HEK293 (cell line): ENCODE results near the gene RBM19.
A peak's percentile ranks its signal among the peaks of the same experiment; 100 is the strongest.

Experiments
- GLIS1 ChIP-seq: fragments of 450-650 bp; formaldehyde crosslinking; IDR thresholded peaks from 2 replicates; pipeline ENCODE4 v1.5.1; 2016; ENCODE audit warnings: missing biosample characterization, missing genetic modification characterization
- HOXD13 ChIP-seq: sonication (generic); formaldehyde crosslinking; IDR thresholded peaks from 2 replicates; pipeline ENCODE4 v1.8.0; 2022; ENCODE audit warnings: missing genetic modification reagents, borderline replicate concordance
- KLF16 ChIP-seq: fragments of 450-650 bp; formaldehyde crosslinking; IDR thresholded peaks from 2 replicates; pipeline ENCODE4 v1.5.1; 2017; ENCODE audit warnings: missing biosample characterization, missing genetic modification characterization
- MYNN ChIP-seq: fragments of 450-650 bp; formaldehyde crosslinking; IDR thresholded peaks from 2 replicates; pipeline ENCODE4 v1.5.1; 2016; ENCODE audit warnings: missing biosample characterization, missing genetic modification characterization, borderline replicate concordance
- REST ChIP-seq: fragments of 450-650 bp; formaldehyde crosslinking; IDR thresholded peaks from 2 replicates; pipeline ENCODE4 v1.5.1; 2016; ENCODE audit warnings: missing biosample characterization, missing genetic modification characterization
- SCRT1 ChIP-seq: fragments of 450-650 bp; formaldehyde crosslinking; IDR thresholded peaks from 2 replicates; pipeline ENCODE4 v1.5.1; 2016; ENCODE audit warnings: missing biosample characterization, missing genetic modification characterization, borderline replicate concordance
- ZIC2 ChIP-seq: fragments of 450-650 bp; formaldehyde crosslinking; IDR thresholded peaks from 2 replicates; pipeline ENCODE4 v1.5.1; 2016; ENCODE audit warnings: missing biosample characterization, missing genetic modification characterization
- ZNF148 ChIP-seq: fragments of 450-650 bp; formaldehyde crosslinking; IDR thresholded peaks from 2 replicates; pipeline ENCODE4 v1.5.0; 2017; ENCODE audit warnings: missing biosample characterization, missing genetic modification characterization, borderline replicate concordance
- ZNF221 ChIP-seq: fragments of 450-650 bp; formaldehyde crosslinking; IDR thresholded peaks from 2 replicates; pipeline ENCODE4 v1.5.1; 2017; ENCODE audit warnings: missing biosample characterization, missing genetic modification characterization, borderline replicate concordance
- ZNF266 ChIP-seq: fragments of 450-650 bp; formaldehyde crosslinking; IDR thresholded peaks from 2 replicates; pipeline ENCODE4 v1.5.1; 2016; ENCODE audit warnings: missing biosample characterization, missing genetic modification characterization, low read depth
- ZNF274 ChIP-seq, 2 experiments: fragments of 200-500 bp in 1 of 2; fragments of 450-650 bp in 1 of 2; sonication (Bioruptor generic) in 1 of 2; formaldehyde crosslinking in 1 of 2; IDR thresholded peaks; 2 replicates each; pipeline versions ENCODE4 v1.5.1 to v1.6.1; 2014 to 2016; ENCODE audit warnings: borderline replicate concordance in 1 of 2, inconsistent platforms in 1 of 2, low read length in 1 of 2, missing biosample characterization in 1 of 2, missing genetic modification characterization in 1 of 2
- ZNF302 ChIP-seq: fragments of 450-650 bp; formaldehyde crosslinking; IDR thresholded peaks from 2 replicates; pipeline ENCODE4 v1.5.1; 2016; ENCODE audit warnings: missing biosample characterization, missing genetic modification characterization, low read depth
- ZNF473 ChIP-seq: fragments of 450-650 bp; formaldehyde crosslinking; IDR thresholded peaks from 2 replicates; pipeline ENCODE4 v1.5.1; 2017; ENCODE audit warnings: missing biosample characterization, missing genetic modification characterization
- ZNF560 ChIP-seq: fragments of 450-650 bp; formaldehyde crosslinking; IDR thresholded peaks from 2 replicates; pipeline ENCODE4 v1.5.1; 2017; ENCODE audit warnings: missing biosample characterization, missing genetic modification characterization, borderline replicate concordance
- ZNF580 ChIP-seq: fragments of 450-650 bp; formaldehyde crosslinking; IDR thresholded peaks from 2 replicates; pipeline ENCODE4 v1.5.1; 2016; ENCODE audit warnings: missing biosample characterization, missing genetic modification characterization
- ZNF658 ChIP-seq: fragments of 450-650 bp; formaldehyde crosslinking; IDR thresholded peaks from 2 replicates; pipeline ENCODE4; 2016; ENCODE audit warnings: missing biosample characterization, missing genetic modification characterization
- ZNF664 ChIP-seq: fragments of 450-650 bp; formaldehyde crosslinking; IDR thresholded peaks from 2 replicates; pipeline ENCODE4 v1.5.1; 2016; ENCODE audit warnings: missing biosample characterization, missing genetic modification characterization
- ZNF704 ChIP-seq: fragments of 450-650 bp; formaldehyde crosslinking; IDR thresholded peaks from 2 replicates; pipeline ENCODE4 v1.5.1; 2016; ENCODE audit warnings: missing biosample characterization, missing genetic modification characterization
- ZNF785 ChIP-seq: fragments of 450-650 bp; formaldehyde crosslinking; IDR thresholded peaks from 2 replicates; pipeline ENCODE4 v1.5.1; 2016; ENCODE audit warnings: missing biosample characterization, missing genetic modification characterization
- ZSCAN23 ChIP-seq: fragments of 450-650 bp; formaldehyde crosslinking; IDR thresholded peaks from 2 replicates; pipeline ENCODE4 v1.5.1; 2016; ENCODE audit warnings: missing biosample characterization, missing genetic modification characterization
- TF ChIP-seq, protein P1 (sequence below): fragments of 450-650 bp; formaldehyde crosslinking; IDR thresholded peaks from 2 replicates; pipeline ENCODE4 v1.5.1; 2016; ENCODE audit warnings: missing biosample characterization, missing genetic modification characterization
- TF ChIP-seq, protein P2 (sequence below): fragments of 450-650 bp; formaldehyde crosslinking; IDR thresholded peaks from 2 replicates; pipeline ENCODE4; 2016; ENCODE audit warnings: missing biosample characterization, missing genetic modification characterization
- TF ChIP-seq, protein P3 (sequence below): fragments of 450-650 bp; formaldehyde crosslinking; IDR thresholded peaks from 2 replicates; pipeline ENCODE4 v1.5.1; 2016; ENCODE audit warnings: missing biosample characterization, missing genetic modification characterization
- TF ChIP-seq, protein P4 (sequence below): fragments of 450-650 bp; formaldehyde crosslinking; IDR thresholded peaks from 2 replicates; pipeline ENCODE4 v1.5.1; 2016; ENCODE audit warnings: missing biosample characterization, missing genetic modification characterization

RBM19 gene

DNA sequence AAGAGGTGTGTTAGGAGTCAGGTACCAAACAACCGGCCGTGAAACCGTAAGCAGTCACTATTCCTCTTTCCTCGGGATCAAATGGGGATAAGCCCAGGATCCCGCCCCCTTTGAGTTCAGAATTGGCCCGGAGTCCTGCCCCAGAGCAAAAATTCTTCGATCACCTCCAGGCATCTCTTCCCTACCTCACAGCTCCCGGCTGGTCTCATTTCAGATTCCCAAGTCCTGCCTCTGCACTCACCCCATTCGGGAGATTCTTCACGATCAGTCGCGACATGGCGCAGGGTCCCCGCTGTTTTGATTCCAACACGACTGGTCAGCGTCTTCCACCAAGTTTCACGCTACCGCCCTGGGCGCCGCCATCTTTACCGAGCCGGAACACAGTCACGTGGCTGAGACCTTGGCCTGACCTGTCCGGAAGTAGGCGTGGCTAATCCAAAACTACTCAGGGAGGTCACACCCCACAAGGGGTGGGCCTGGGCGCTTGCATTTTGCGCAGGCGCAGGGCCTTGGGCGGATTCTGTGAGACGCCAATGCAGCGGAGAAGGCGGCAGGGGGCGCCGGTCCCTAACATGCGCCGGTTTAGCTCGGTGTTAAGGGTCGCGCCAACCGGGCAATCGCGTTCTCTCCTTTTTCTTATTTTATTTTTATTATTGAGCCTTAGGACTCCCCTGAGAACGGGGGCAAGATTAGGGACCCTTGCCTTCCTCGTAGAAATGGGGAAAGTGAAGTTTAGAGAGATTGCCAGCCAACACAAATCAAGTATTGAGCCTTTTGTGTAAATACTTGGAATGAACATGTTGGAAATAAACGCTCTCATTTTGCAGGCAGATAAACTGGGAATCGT lies at the start of gene RBM19 (continued):
- TF ChIP-seq ZNF580 (tag by site-specific recombination) = peak; percentile 56
- TF ChIP-seq, protein P1, sequence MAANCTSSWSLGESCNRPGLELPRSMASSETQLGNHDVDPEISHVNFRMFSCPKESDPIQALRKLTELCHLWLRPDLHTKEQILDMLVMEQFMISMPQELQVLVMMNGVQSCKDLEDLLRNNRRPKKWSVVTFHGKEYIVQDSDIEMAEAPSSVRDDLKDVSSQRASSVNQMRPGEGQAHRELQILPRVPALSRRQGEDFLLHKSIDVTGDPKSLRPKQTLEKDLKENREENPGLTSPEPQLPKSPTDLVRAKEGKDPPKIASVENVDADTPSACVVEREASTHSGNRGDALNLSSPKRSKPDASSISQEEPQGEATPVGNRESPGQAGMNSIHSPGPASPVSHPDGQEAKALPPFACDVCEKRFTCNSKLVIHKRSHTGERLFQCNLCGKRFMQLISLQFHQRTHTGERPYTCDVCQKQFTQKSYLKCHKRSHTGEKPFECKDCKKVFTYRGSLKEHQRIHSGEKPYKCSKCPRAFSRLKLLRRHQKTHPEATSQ (tag by site-specific recombination) = no peak
- TF ChIP-seq MYNN (tag by site-specific recombination) = no peak
- TF ChIP-seq REST (tag by site-specific recombination) = no peak
- TF ChIP-seq ZNF658 (tag by site-specific recombination) = no peak
- TF ChIP-seq ZSCAN23 (tag by site-specific recombination) = no peak
- TF ChIP-seq ZNF266 (tag by site-specific recombination) = no peak
- TF ChIP-seq ZIC2 (tag by site-specific recombination) = no peak
- TF ChIP-seq HOXD13 (CRISPR knock-in tag) = no peak
- peak; percentile 93 for TF ChIP-seq ZNF704 (tag by site-specific recombination)
- TF ChIP-seq, protein P2, sequence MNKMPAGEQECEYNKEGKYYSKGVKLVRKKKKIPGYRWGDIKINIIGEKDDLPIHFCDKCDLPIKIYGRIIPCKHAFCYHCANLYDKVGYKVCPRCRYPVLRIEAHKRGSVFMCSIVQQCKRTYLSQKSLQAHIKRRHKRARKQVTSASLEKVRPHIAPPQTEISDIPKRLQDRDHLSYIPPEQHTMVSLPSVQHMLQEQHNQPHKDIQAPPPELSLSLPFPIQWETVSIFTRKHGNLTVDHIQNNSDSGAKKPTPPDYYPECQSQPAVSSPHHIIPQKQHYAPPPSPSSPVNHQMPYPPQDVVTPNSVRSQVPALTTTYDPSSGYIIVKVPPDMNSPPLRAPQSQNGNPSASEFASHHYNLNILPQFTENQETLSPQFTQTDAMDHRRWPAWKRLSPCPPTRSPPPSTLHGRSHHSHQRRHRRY (tag by site-specific recombination) = no peak
- TF ChIP-seq ZNF148 (tag by site-specific recombination) = no peak
- no peak for TF ChIP-seq ZNF664 (tag by site-specific recombination)
- no peak for TF ChIP-seq ZNF473
- no peak for TF ChIP-seq ZNF274 (IDR thresholded peaks at IDR 0.05; ENCODE audit: low read length)
- no peak for TF ChIP-seq ZNF274 (tag by site-specific recombination; IDR thresholded peaks at IDR 0.05; ENCODE audit: borderline replicate concordance)
- TF ChIP-seq ZNF302 (tag by site-specific recombination) = no peak
- peak; percentile 74 for TF ChIP-seq KLF16 (tag by site-specific recombination)
- TF ChIP-seq ZNF221 = no peak
- peak; percentile 53; the same call in 1 of the 2 replicates for TF ChIP-seq GLIS1 (tag by site-specific recombination)
- TF ChIP-seq SCRT1 (tag by site-specific recombination) = no peak
- no peak for TF ChIP-seq ZNF785 (tag by site-specific recombination)
- TF ChIP-seq, protein P3, sequence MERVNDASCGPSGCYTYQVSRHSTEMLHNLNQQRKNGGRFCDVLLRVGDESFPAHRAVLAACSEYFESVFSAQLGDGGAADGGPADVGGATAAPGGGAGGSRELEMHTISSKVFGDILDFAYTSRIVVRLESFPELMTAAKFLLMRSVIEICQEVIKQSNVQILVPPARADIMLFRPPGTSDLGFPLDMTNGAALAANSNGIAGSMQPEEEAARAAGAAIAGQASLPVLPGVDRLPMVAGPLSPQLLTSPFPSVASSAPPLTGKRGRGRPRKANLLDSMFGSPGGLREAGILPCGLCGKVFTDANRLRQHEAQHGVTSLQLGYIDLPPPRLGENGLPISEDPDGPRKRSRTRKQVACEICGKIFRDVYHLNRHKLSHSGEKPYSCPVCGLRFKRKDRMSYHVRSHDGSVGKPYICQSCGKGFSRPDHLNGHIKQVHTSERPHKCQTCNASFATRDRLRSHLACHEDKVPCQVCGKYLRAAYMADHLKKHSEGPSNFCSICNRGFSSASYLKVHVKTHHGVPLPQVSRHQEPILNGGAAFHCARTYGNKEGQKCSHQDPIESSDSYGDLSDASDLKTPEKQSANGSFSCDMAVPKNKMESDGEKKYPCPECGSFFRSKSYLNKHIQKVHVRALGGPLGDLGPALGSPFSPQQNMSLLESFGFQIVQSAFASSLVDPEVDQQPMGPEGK (tag by site-specific recombination) = no peak
- TF ChIP-seq ZNF560 (tag by site-specific recombination) = no peak
- TF ChIP-seq, protein P4, sequence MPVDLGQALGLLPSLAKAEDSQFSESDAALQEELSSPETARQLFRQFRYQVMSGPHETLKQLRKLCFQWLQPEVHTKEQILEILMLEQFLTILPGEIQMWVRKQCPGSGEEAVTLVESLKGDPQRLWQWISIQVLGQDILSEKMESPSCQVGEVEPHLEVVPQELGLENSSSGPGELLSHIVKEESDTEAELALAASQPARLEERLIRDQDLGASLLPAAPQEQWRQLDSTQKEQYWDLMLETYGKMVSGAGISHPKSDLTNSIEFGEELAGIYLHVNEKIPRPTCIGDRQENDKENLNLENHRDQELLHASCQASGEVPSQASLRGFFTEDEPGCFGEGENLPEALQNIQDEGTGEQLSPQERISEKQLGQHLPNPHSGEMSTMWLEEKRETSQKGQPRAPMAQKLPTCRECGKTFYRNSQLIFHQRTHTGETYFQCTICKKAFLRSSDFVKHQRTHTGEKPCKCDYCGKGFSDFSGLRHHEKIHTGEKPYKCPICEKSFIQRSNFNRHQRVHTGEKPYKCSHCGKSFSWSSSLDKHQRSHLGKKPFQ (tag by site-specific recombination) = 0 out of 2 replicates have a peak, but pooled peaks have one; percentile 38
